ENCODE results near the gene SRCIN1. TPM values are rescaled to one million over a fixed set of nuclear protein-coding genes. Genes with fewer than 3 reads are reported as not detected.

Gene SRCIN1
- total and polyA plus RNA-seq, 7 experiments from 2014 or later, result 0.15 to 0.40 (median 0.23) TPM; not detected in 3

DNA sequence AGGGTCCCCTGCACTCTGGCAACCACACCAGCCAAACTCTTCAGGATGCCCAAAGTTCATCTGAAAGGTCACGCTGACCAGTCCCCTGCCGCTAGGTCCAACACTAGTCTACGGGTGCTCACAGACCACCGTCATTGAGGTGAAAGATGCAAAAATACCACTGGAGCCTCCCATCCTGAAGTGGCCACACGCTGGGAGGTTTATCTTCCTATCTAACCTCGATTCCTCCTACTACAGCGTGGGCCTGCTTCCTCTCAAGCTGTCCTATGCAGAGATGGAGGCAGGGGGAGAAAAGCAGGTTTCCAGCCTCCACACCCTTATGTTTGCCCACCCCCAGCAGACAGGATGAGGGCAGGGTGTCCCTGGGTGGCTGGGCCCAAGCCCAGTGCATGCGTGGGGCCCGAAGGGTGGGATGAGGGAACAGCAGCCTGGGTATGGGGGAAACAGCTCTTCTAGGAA lies 6.3 kb downstream of the SRCIN1 start:
- intact Hi-C loops (cut with micrococcal nuclease), result no loop called here
- ChIA-PET CTCF (interaction anchor here (0.8 to 0.9 kb wide), 2 partner anchors 41 to 64 kb away, joined by 3 read pairs; no protein-coding TSS in a partner anchor), POLR2A (no interaction called here)
- Histone ChIP-seq H3K4me3 (ENCODE audit: low read length) (no peak overlapping the region), H3K27me3 (ENCODE audit: control insufficient read depth in 2 of 2, insufficient read depth in 2 of 2, low read length in 2 of 2) (peaks cover 0 to 8% of the 10 kb centered on the region in 2 donors), H3K9me3 (ENCODE audit: control insufficient read depth in 2 of 3, low read length in 3 of 3) (no peaks in the 10 kb centered on the region), H3K27ac (ENCODE audit: low read depth, low read length) (no peak overlapping the region), H3K4me1 (ENCODE audit: control insufficient read depth in 2 of 2, insufficient read depth in 2 of 2, low read length in 2 of 2) (no peaks in the 10 kb centered on the region), H3K36me3 (ENCODE audit: control insufficient read depth in 2 of 3, insufficient read depth in 3 of 3, low read length in 3 of 3) (no peaks in the 10 kb centered on the region)
- H3K4me3 Mint-ChIP-seq, result no peak overlapping the region
- H3K9me3 Mint-ChIP-seq, result peaks cover 0 to 2% (median 0%) of the 10 kb centered on the region in 11 donors
- no peak for ATAC-seq
- H3K4me1 Mint-ChIP-seq, result peaks cover 0 to 16% (median 3%) of the 10 kb centered on the region in 7 donors
- no peaks in the 10 kb centered on the region for H3K36me3 Mint-ChIP-seq
- no peak for DNase-seq
- no peak overlapping the region for H3K27ac Mint-ChIP-seq
- H3K27me3 Mint-ChIP-seq, result peaks cover 52 to 89% (median 63%) of the 10 kb centered on the region in 5 donors

DNA sequence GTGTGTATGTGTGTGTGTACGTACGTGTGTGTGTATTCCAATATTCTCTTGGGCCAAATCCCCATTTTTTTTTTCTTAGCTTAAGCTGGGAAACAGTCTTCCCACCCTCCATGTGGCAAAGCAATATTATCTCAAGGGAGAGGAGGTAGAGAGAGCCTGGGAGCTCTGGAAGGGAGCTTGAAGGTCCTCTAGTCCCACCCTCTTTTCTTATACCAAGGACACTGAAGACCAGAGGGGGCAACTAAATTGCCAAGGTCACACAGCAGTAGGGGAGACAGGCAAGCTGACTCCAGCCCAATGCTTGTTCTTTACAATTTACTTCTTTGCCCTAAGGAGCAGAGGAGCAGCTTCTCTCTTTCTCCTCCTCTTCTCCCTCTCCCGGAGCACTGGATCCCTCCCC lies 6.8 kb downstream of the SRCIN1 start:
- Histone ChIP-seq H3K4me1 (ENCODE audit: control insufficient read depth in 2 of 2, insufficient read depth in 2 of 2, low read length in 2 of 2) (no peaks in the 10 kb centered on the region), H3K36me3 (ENCODE audit: control insufficient read depth in 2 of 3, insufficient read depth in 3 of 3, low read length in 3 of 3) (no peaks in the 10 kb centered on the region), H3K27me3 (ENCODE audit: control insufficient read depth in 2 of 2, insufficient read depth in 2 of 2, low read length in 2 of 2) (peaks cover 0 to 3% of the 10 kb centered on the region in 2 donors), H3K27ac (ENCODE audit: low read depth, low read length) (no peak overlapping the region), H3K9me3 (ENCODE audit: control insufficient read depth in 2 of 3, low read length in 3 of 3) (no peaks in the 10 kb centered on the region), H3K4me3 (ENCODE audit: low read length) (no peak overlapping the region)
- Mint-ChIP-seq H3K4me3 (no peak overlapping the region), H3K9me3 (peaks cover 0 to 2% (median 0%) of the 10 kb centered on the region in 11 donors), H3K27me3 (peaks cover 53 to 91% (median 64%) of the 10 kb centered on the region in 5 donors), H3K36me3 (no peaks in the 10 kb centered on the region), H3K4me1 (peaks cover 0 to 16% (median 3%) of the 10 kb centered on the region in 7 donors), H3K27ac (no peak overlapping the region)
- CTCF ChIA-PET, result interaction anchor here (0.8 to 0.9 kb wide), 2 partner anchors 41 to 64 kb away, joined by 3 read pairs; no protein-coding TSS in a partner anchor
- DNase-seq (no peak), ATAC-seq (no peak)
- intact Hi-C loops (cut with micrococcal nuclease), result no loop called here
- POLR2A ChIA-PET, result no interaction called here

- no peak overlapping the region for H3K4me3 Mint-ChIP-seq
- POLR2A ChIA-PET, result no interaction called here
These were observed 7.2 kb downstream of the SRCIN1 start for GRCh38 chr17:38598536-38598935.

GRCh38 chr17:38597375-38597774 lies 8.4 kb downstream of the SRCIN1 start:
- H3K27ac Mint-ChIP-seq, result no peak overlapping the region
- H3K4me3 ChIP-seq (ENCODE audit: low read length), result no peak overlapping the region
- POLR2A ChIA-PET, result interaction anchor here (0.6 kb wide), 1 partner anchor 505 kb away, joined by 3 read pairs; no protein-coding TSS in a partner anchor
- peaks cover 60 to 93% (median 72%) of the 10 kb centered on the region in 5 donors for H3K27me3 Mint-ChIP-seq
- peaks cover 0 to 2% (median 0%) of the 10 kb centered on the region in 11 donors for H3K9me3 Mint-ChIP-seq
- no peak for ATAC-seq
- CTCF ChIA-PET, result interaction anchor here (0.6 to 0.7 kb wide), 2 partner anchors 39 to 135 kb away, joined by 3 read pairs; no protein-coding TSS in a partner anchor
- H3K4me1 ChIP-seq (ENCODE audit: control insufficient read depth in 2 of 2, insufficient read depth in 2 of 2, low read length in 2 of 2), result peaks cover under 1 to 9% of the 10 kb centered on the region in 2 donors
- intact Hi-C loops (cut with micrococcal nuclease), result no loop called here
- H3K4me1 Mint-ChIP-seq, result peaks cover 0 to 27% (median 6%) of the 10 kb centered on the region in 7 donors
- H3K36me3 ChIP-seq (ENCODE audit: control insufficient read depth in 2 of 3, insufficient read depth in 3 of 3, low read length in 3 of 3), result no peaks in the 10 kb centered on the region
- no peaks in the 10 kb centered on the region for H3K9me3 ChIP-seq (ENCODE audit: control insufficient read depth in 2 of 3, low read length in 3 of 3)
- H3K27ac ChIP-seq (ENCODE audit: low read depth, low read length), result no peak overlapping the region
- H3K36me3 Mint-ChIP-seq, result no peaks in the 10 kb centered on the region
- H3K27me3 ChIP-seq (ENCODE audit: control insufficient read depth in 2 of 2, insufficient read depth in 2 of 2, low read length in 2 of 2), result peaks cover 4 to 9% of the 10 kb centered on the region in 2 donors
- DNase-seq, result no peak
- no peak overlapping the region for H3K4me3 Mint-ChIP-seq

More at GRCh38 chr17:38598536-38598935, 7.2 kb downstream of the SRCIN1 start:
- peaks cover 0 to 4% of the 10 kb centered on the region in 2 donors for H3K27me3 ChIP-seq (ENCODE audit: control insufficient read depth in 2 of 2, insufficient read depth in 2 of 2, low read length in 2 of 2)
- DNase-seq, result no peak
- no peak overlapping the region for H3K4me3 ChIP-seq (ENCODE audit: low read length)
- Mint-ChIP-seq H3K4me1 (peaks cover 0 to 16% (median 0%) of the 10 kb centered on the region in 7 donors), H3K9me3 (peaks cover 0 to 2% (median 0%) of the 10 kb centered on the region in 11 donors), H3K27ac (no peak overlapping the region), H3K36me3 (no peaks in the 10 kb centered on the region), H3K27me3 (peaks cover 53 to 91% (median 64%) of the 10 kb centered on the region in 5 donors)
- no peak overlapping the region for H3K27ac ChIP-seq (ENCODE audit: low read depth, low read length)
- no peaks in the 10 kb centered on the region for H3K9me3 ChIP-seq (ENCODE audit: control insufficient read depth in 2 of 3, low read length in 3 of 3)
- H3K36me3 ChIP-seq (ENCODE audit: control insufficient read depth in 2 of 3, insufficient read depth in 3 of 3, low read length in 3 of 3), result no peaks in the 10 kb centered on the region
- intact Hi-C loops (cut with micrococcal nuclease), result no loop called here
- no peak for ATAC-seq
- CTCF ChIA-PET, result interaction anchor here (0.9 kb wide), 1 partner anchor 65 kb away, joined by 3 read pairs; no protein-coding TSS in a partner anchor
- no peaks in the 10 kb centered on the region for H3K4me1 ChIP-seq (ENCODE audit: control insufficient read depth in 2 of 2, insufficient read depth in 2 of 2, low read length in 2 of 2)

DNA sequence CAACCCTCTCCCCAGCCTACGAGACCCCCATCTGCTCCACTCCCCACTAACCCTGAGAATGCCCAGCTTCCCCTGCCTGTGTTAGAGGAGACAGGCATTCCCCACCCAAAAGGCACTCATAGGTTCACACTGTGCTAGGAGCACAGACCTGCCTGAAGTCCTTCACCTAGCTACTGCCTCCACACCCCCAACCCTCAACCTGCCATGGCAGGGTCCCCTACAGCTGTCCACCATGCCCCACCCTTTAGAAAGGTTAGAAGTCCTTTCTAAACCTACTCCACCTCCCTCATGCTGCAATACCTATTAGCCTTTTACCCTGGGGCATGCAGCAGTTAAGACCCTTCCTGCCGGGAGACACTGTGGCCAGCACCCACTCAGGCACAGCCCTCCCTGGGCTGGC lies 9.1 kb downstream of the SRCIN1 start:
- POLR2A ChIA-PET, result no interaction called here
- no peaks in the 10 kb centered on the region for H3K9me3 ChIP-seq (ENCODE audit: control insufficient read depth in 2 of 3, low read length in 3 of 3)
- peaks cover 8 to 16% of the 10 kb centered on the region in 2 donors for H3K4me1 ChIP-seq (ENCODE audit: control insufficient read depth in 2 of 2, insufficient read depth in 2 of 2, low read length in 2 of 2)
- H3K27ac ChIP-seq (ENCODE audit: low read depth, low read length), result no peak overlapping the region
- no peak overlapping the region for H3K27ac Mint-ChIP-seq
- H3K36me3 Mint-ChIP-seq, result no peaks in the 10 kb centered on the region
- ATAC-seq, result no peak
- H3K4me3 ChIP-seq (ENCODE audit: low read length), result no peak overlapping the region
- no peak for DNase-seq
- H3K9me3 Mint-ChIP-seq, result peaks cover 0 to 2% (median 0%) of the 10 kb centered on the region in 11 donors
- peaks cover 4 to 9% of the 10 kb centered on the region in 2 donors for H3K27me3 ChIP-seq (ENCODE audit: control insufficient read depth in 2 of 2, insufficient read depth in 2 of 2, low read length in 2 of 2)
- CTCF ChIA-PET, result interaction anchor here (0.7 kb wide), 1 partner anchor 38 kb away, joined by 3 read pairs; no protein-coding TSS in a partner anchor
- peaks cover 68 to 93% (median 79%) of the 10 kb centered on the region in 5 donors for H3K27me3 Mint-ChIP-seq
- intact Hi-C loops (cut with micrococcal nuclease), result no loop called here
- no peaks in the 10 kb centered on the region for H3K36me3 ChIP-seq (ENCODE audit: control insufficient read depth in 2 of 3, insufficient read depth in 3 of 3, low read length in 3 of 3)
- H3K4me1 Mint-ChIP-seq, result peaks cover 2 to 32% (median 13%) of the 10 kb centered on the region in 7 donors
- H3K4me3 Mint-ChIP-seq, result no peak overlapping the region

DNA sequence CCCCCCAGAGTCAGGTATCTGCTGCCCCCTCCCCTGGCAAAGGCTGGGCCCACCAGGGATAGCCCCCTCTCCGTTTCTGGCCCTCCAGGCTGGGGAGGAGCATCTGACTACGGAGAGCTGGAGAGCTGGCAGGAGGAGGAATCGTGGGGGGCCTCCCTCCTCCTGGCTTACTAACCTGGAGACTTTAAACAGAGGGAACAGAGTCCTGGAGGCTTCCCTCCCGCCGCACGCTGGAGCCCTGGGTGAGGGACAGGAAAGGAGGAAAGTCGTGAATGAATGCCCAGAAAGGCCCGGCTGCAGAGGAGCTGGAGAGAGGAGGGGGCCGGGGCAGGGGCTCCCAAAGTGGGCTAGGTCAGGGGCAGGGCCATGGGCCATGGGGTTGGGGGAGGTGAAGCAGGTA lies 9.9 kb downstream of the SRCIN1 start:
- H3K27me3 ChIP-seq (ENCODE audit: control insufficient read depth in 2 of 2, insufficient read depth in 2 of 2, low read length in 2 of 2), result peaks cover 4 to 9% of the 10 kb centered on the region in 2 donors
- POLR2A ChIA-PET, result no interaction called here
- DNase-seq (no peak), ATAC-seq (no peak)
- H3K4me3 ChIP-seq (ENCODE audit: low read length), result no peak overlapping the region
- no peaks in the 10 kb centered on the region for H3K9me3 ChIP-seq (ENCODE audit: control insufficient read depth in 2 of 3, low read length in 3 of 3)
- peaks cover 75 to 93% (median 86%) of the 10 kb centered on the region in 5 donors for H3K27me3 Mint-ChIP-seq
- no peak overlapping the region for H3K27ac ChIP-seq (ENCODE audit: low read depth, low read length)
- H3K27ac Mint-ChIP-seq, result no peak overlapping the region
- H3K4me1 ChIP-seq (ENCODE audit: control insufficient read depth in 2 of 2, insufficient read depth in 2 of 2, low read length in 2 of 2), result peaks cover 11 to 24% of the 10 kb centered on the region in 2 donors
- H3K36me3 Mint-ChIP-seq, result no peaks in the 10 kb centered on the region
- intact Hi-C loops (cut with micrococcal nuclease), result no loop called here
- H3K36me3 ChIP-seq (ENCODE audit: control insufficient read depth in 2 of 3, insufficient read depth in 3 of 3, low read length in 3 of 3), result no peaks in the 10 kb centered on the region
- no peak overlapping the region for H3K4me3 Mint-ChIP-seq
- peaks cover 8 to 35% (median 18%) of the 10 kb centered on the region in 7 donors for H3K4me1 Mint-ChIP-seq
- peaks cover 0 to 2% (median 0%) of the 10 kb centered on the region in 11 donors for H3K9me3 Mint-ChIP-seq
- CTCF ChIA-PET, result no interaction called here

DNA sequence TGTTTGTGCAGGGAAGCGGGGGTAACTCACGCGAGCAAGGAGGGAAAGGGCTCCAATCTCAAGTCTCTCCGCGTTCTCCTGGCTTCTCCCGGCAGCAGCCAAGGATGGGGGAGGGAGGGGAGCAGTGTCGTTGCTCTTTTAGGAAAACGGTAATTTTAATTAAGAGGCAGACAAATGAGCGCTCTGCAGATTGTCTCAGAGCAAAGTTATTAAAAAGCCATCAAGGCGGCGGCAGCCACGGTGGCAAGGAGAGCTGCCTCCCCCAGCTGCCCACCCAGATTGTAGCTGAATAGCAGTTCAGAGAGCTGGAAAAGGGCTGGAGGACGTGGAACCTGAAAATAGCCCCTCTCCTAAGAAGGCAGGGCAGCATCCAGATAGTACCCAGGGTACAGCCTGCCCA lies 11.6 kb downstream of the SRCIN1 start:
- no peaks in the 10 kb centered on the region for H3K9me3 ChIP-seq (ENCODE audit: control insufficient read depth in 2 of 3, low read length in 3 of 3)
- no peaks in the 10 kb centered on the region for H3K36me3 Mint-ChIP-seq
- peaks cover 76 to 95% (median 89%) of the 10 kb centered on the region in 5 donors for H3K27me3 Mint-ChIP-seq
- intact Hi-C loops (cut with micrococcal nuclease), result no loop called here
- DNase-seq (no peak), ATAC-seq (no peak)
- no peaks in the 10 kb centered on the region for H3K36me3 ChIP-seq (ENCODE audit: control insufficient read depth in 2 of 3, insufficient read depth in 3 of 3, low read length in 3 of 3)
- no peak overlapping the region for H3K27ac ChIP-seq (ENCODE audit: low read depth, low read length)
- ChIA-PET POLR2A (no interaction called here), CTCF (no interaction called here)
- no peaks in the 10 kb centered on the region for H3K9me3 Mint-ChIP-seq
- peaks cover 11 to 29% of the 10 kb centered on the region in 2 donors for H3K4me1 ChIP-seq (ENCODE audit: control insufficient read depth in 2 of 2, insufficient read depth in 2 of 2, low read length in 2 of 2)
- H3K4me3 ChIP-seq (ENCODE audit: low read length), result no peak overlapping the region
- H3K27ac Mint-ChIP-seq, result no peak overlapping the region
- no peak overlapping the region for H3K4me3 Mint-ChIP-seq
- peaks cover 4 to 9% of the 10 kb centered on the region in 2 donors for H3K27me3 ChIP-seq (ENCODE audit: control insufficient read depth in 2 of 2, insufficient read depth in 2 of 2, low read length in 2 of 2)
- H3K4me1 Mint-ChIP-seq, result peaks cover 8 to 42% (median 21%) of the 10 kb centered on the region in 7 donors

Data from naive thymus-derived CD4-positive, alpha-beta T cell (primary cell).